GM06990 (cell line): ENCODE data around the gene KLHL29.

ENCODE experiments used
- DNase-seq: peaks from one replicate; pipeline ENCODE4 v3.0.0-alpha.2; 2011; ENCODE audit not compliant: insufficient read length; ENCODE audit errors: extremely low read depth
- H3K27me3 ChIP-seq: replicated peaks from 2 replicates; pipeline ENCODE4 v1.6.0; 2011; ENCODE audit warnings: low read length; ENCODE audit not compliant: control insufficient read depth, insufficient read depth
- H3K36me3 ChIP-seq: 2 replicates; pipeline ENCODE4 v1.5.1; 2011; ENCODE audit warnings: low read length; ENCODE audit not compliant: control insufficient read depth, insufficient read depth
- H3K4me3 ChIP-seq: replicated peaks from 2 replicates; pipeline ENCODE4 v1.5.1; 2011; ENCODE audit warnings: low read depth, mild to moderate bottlenecking, control low read depth, low read length
- TF ChIP-seq, protein P1 (sequence below): IDR thresholded peaks from 2 replicates; pipeline ENCODE4 v1.5.1; 2011; ENCODE audit warnings: low read length, control low read depth, mild to moderate bottlenecking, inconsistent platforms; ENCODE audit not compliant: insufficient read depth, poor library complexity, severe bottlenecking

KLHL29 gene

DNA sequence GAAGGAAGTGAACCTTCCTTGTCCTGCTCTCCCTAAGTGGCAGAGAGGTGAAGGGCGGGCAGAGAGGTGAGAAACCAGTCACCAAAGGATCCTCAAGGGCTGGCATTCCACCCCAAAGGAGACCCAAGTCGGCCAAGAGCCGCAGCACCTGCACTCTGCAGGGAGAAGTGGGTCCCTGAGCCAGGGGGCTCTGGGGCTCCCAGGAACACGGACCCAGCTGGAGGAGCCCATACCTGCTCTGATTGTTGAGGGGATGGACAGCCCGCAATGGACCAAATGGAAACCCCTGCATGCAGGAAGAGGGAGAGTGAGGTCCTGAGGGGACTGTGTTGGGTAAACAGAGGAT lies 308.6 kb downstream of the KLHL29 start:
- Histone ChIP-seq H3K36me3 (peaks cover 15% of the 10 kb centered on the region), H3K27me3 (no peaks in the 10 kb centered on the region), H3K4me3 (no peak overlapping the region)
- DNase-seq: no peak
- TF ChIP-seq, protein P1, sequence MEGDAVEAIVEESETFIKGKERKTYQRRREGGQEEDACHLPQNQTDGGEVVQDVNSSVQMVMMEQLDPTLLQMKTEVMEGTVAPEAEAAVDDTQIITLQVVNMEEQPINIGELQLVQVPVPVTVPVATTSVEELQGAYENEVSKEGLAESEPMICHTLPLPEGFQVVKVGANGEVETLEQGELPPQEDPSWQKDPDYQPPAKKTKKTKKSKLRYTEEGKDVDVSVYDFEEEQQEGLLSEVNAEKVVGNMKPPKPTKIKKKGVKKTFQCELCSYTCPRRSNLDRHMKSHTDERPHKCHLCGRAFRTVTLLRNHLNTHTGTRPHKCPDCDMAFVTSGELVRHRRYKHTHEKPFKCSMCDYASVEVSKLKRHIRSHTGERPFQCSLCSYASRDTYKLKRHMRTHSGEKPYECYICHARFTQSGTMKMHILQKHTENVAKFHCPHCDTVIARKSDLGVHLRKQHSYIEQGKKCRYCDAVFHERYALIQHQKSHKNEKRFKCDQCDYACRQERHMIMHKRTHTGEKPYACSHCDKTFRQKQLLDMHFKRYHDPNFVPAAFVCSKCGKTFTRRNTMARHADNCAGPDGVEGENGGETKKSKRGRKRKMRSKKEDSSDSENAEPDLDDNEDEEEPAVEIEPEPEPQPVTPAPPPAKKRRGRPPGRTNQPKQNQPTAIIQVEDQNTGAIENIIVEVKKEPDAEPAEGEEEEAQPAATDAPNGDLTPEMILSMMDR: no peak

DNA sequence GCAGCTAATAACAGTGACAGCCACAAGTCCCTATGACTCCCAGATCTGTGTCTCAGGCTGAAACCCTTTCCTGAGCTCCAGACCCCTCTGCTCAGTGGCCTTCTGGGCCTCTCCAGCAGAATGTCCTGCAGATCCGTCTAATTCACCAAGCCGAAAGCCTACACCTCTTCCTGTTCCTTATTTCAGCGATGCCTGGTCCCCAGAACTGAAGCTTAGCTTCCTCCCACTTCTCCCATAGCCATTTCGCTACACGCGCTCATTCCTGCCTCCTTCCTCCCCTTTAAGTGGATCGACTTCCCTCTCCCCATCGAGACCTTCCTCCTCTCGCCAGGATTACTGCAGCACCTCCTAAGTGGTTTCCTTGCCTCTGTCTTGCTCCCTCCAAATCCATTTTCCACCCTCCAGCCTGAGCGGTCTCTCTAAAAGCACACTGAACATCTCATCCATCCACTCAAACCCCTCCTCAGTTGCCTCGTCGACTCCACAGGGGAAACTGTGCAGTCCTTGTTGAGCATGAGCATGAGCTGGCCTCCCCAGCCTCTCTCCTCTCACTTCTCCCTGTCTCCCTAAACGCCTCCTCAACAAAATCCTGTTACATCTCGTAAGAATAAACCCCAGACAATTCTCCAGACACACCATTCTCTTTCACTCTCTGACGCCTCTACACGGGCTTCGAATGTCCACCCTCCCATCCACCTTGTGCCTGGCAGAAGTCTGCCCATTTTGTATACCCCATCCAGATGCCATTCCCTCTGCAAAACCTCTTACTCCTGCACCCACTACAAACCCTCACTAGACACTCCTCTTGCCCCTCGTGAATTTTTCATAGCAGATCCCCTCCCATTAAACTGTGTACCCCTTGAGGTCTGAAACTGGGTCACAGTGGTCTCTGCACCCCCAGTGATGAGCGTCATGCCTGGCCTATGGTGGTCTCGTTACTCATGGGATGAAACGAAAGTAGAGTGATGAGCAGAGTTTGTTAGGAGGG lies 309.4 kb downstream of the KLHL29 start:
- no peaks in the 10 kb centered on the region for H3K27me3 ChIP-seq
- no peak for DNase-seq
- H3K4me3 ChIP-seq: no peak overlapping the region
- H3K36me3 ChIP-seq: peaks cover 15% of the 10 kb centered on the region
- TF ChIP-seq, protein P1: no peak

DNA sequence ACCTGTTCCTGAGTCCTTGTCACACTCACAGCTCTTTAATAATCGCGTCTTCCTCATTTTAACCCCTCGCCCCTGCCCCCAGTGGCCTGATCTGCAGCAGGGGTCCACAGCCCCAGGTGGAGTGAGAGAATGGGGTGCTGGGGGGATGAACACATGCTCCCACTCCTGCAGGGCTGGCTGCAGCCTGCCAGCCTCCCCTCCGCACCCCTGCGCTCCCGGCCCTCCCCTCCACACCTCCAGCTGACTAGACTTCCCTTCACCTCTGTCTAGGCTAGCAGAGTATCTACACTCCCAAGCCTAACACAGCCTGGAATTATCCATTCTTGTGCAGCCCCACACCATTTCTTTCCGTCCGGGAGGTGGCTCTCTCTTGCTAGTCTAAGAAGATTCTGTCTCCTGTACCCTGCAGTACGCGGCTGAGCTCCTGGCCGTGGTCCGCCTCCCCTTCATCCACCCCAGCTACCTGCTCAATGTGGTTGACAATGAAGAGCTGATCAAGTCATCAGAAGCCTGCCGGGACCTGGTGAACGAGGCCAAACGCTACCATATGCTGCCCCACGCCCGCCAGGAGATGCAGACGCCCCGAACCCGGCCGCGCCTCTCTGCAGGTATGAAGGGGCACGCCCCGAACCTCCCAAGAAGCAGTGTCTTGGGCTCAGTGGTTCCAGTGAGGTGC lies 310.4 kb downstream of the KLHL29 start:
- TF ChIP-seq, protein P1: no peak
- Histone ChIP-seq H3K27me3 (no peaks in the 10 kb centered on the region), H3K36me3 (peaks cover 13% of the 10 kb centered on the region), H3K4me3 (no peak overlapping the region)
- no peak for DNase-seq

DNA sequence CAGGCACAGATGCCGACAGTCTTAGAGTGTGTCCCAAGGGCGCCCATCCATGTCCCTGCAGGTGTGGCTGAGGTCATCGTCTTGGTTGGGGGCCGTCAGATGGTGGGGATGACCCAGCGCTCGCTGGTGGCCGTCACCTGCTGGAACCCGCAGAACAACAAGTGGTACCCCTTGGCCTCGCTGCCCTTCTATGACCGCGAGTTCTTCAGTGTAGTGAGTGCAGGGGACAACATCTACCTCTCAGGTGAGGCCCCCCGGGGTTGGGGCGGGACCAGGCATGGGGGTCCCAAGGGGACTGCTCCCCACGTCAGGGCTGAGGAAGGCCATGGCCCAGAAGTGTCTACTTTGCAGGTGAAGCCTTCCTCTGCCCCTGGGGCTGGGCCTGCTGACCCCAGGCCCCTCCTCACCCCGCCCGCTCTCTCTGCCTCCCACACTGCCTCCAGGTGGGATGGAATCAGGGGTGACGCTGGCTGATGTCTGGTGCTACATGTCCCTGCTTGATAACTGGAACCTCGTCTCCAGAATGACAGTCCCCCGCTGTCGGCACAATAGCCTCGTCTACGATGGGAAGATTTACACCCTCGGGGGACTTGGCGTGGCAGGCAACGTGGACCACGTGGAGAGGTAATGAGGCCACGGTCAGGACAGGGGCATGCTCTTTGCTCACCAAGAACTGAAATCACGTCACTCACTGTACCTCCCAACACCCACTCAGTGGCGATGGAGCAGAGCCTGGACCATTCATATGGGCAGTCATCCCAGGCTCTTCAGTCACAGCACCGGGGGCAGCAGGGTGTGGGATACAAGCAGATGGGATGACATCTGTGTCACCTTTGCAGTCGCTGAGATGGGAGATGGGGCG lies 311.1 kb downstream of the KLHL29 start:
- TF ChIP-seq, protein P1: no peak
- DNase-seq: no peak
- H3K4me3 ChIP-seq: no peak overlapping the region
- H3K27me3 ChIP-seq: no peaks in the 10 kb centered on the region
- H3K36me3 ChIP-seq: peaks cover 13% of the 10 kb centered on the region

DNA sequence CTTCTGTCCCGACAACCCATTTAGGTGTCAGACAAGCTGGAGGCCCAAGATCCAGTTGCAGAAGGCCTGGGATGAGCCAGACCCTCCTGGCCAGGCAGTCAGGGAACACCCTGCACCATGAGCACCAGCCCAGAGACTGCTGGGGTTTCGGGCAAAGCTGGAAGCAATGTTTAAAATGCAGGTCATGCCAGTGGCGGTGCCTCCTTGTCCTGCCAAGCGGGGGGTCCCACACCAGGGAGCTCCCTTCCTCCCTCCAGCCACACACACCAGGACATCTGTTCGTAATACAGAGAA lies 311.7 kb downstream of the KLHL29 start:
- Histone ChIP-seq H3K36me3 (peaks cover 10% of the 10 kb centered on the region), H3K4me3 (no peak overlapping the region), H3K27me3 (no peaks in the 10 kb centered on the region)
- TF ChIP-seq, protein P1: no peak
- DNase-seq: no peak
